HEK293 (cell line): ENCODE results near the gene PHLDB2.
A peak's percentile ranks its signal among the peaks of the same experiment; 100 is the strongest.

Experiments
- CTCF ChIA-PET: fragments of 350-600 bp; formaldehyde crosslinking; extraction: SDS; loops from one replicate; lab custom pipeline; 2021; ENCODE audit warnings: antibody characterized with exemption; lab: Yijun Ruan, JAX
- POLR2A ChIA-PET: fragments of 300-600 bp; formaldehyde crosslinking; extraction: SDS; loops from one replicate; lab custom pipeline; 2020; ENCODE audit warnings: antibody characterized with exemption, inconsistent platforms; lab: Yijun Ruan, JAX
- H3K27ac ChIP-seq: fragments of 200-500 bp; sonication (Bioruptor generic); 2 replicates; pipeline ENCODE4 v1.5.1; 2014; ENCODE audit warnings: low read depth, low read length, control low read depth, inconsistent platforms; ENCODE audit errors: extremely low read depth
- H3K36me3 ChIP-seq, 2 experiments: fragments of 200-500 bp in 1 of 2; sonication (Bioruptor generic) in 1 of 2; 1 replicate in 1 of 2; 2 replicates in 1 of 2; pipeline ENCODE4 v1.5.1; 2014 to 2017; ENCODE audit warnings: inconsistent platforms in 2 of 2, low read length in 2 of 2; ENCODE audit not compliant: control insufficient read depth in 2 of 2, insufficient read depth in 1 of 2
- H3K4me1 ChIP-seq: fragments of 200-500 bp; sonication (Bioruptor generic); 2 replicates; pipeline ENCODE4 v1.5.1; 2014; ENCODE audit warnings: mild to moderate bottlenecking, low read length, inconsistent platforms; ENCODE audit not compliant: control insufficient read depth, insufficient read depth
- H3K4me3 ChIP-seq: 2 replicates; pipeline ENCODE4 v1.5.1; 2011; ENCODE audit warnings: low read depth, mild to moderate bottlenecking, control low read depth, low read length, moderate library complexity
- H3K9me3 ChIP-seq: fragments of 200-500 bp; sonication (Bioruptor generic); 2 replicates; pipeline ENCODE4 v1.5.1; 2014; ENCODE audit warnings: low read depth, low read length, inconsistent platforms; ENCODE audit not compliant: control insufficient read depth, insufficient read depth
- KLF8 ChIP-seq: fragments of 450-650 bp; formaldehyde crosslinking; IDR thresholded peaks from 2 replicates; pipeline ENCODE4 v1.5.1; 2016; ENCODE audit warnings: missing biosample characterization, missing genetic modification characterization
- ZNF138 ChIP-seq: fragments of 450-650 bp; formaldehyde crosslinking; IDR thresholded peaks from 2 replicates; pipeline ENCODE4 v1.5.1; 2016; ENCODE audit warnings: missing biosample characterization, missing genetic modification characterization, borderline replicate concordance
- ZNF223 ChIP-seq: fragments of 450-650 bp; formaldehyde crosslinking; IDR thresholded peaks from 2 replicates; pipeline ENCODE4 v1.5.1; 2016; ENCODE audit warnings: missing biosample characterization, missing genetic modification characterization
- ZNF416 ChIP-seq: fragments of 450-650 bp; formaldehyde crosslinking; IDR thresholded peaks from 2 replicates; pipeline ENCODE4 v1.5.1; 2016; ENCODE audit warnings: missing biosample characterization, missing genetic modification characterization
- ZNF548 ChIP-seq: fragments of 450-650 bp; formaldehyde crosslinking; IDR thresholded peaks from 2 replicates; pipeline ENCODE4 v1.5.1; 2016; ENCODE audit warnings: missing biosample characterization, missing genetic modification characterization
- ZNF560 ChIP-seq: fragments of 450-650 bp; formaldehyde crosslinking; IDR thresholded peaks from 2 replicates; pipeline ENCODE4 v1.5.1; 2017; ENCODE audit warnings: missing biosample characterization, missing genetic modification characterization, borderline replicate concordance
- ZNF600 ChIP-seq: fragments of 450-650 bp; formaldehyde crosslinking; IDR thresholded peaks from 2 replicates; pipeline ENCODE4 v1.5.1; 2016; ENCODE audit warnings: missing biosample characterization, missing genetic modification characterization
- ZNF629 ChIP-seq: fragments of 450-650 bp; formaldehyde crosslinking; IDR thresholded peaks from 2 replicates; pipeline ENCODE4 v1.5.1; 2017; ENCODE audit warnings: missing biosample characterization, missing genetic modification characterization
- ZNF677 ChIP-seq: fragments of 450-650 bp; IDR thresholded peaks from 2 replicates; pipeline ENCODE4 v1.5.0; 2018; ENCODE audit warnings: missing biosample characterization, mild to moderate bottlenecking, missing genetic modification characterization, moderate library complexity
- TF ChIP-seq, protein P1 (sequence below): fragments of 450-650 bp; formaldehyde crosslinking; IDR thresholded peaks from 2 replicates; pipeline ENCODE4 v1.5.0; 2017; ENCODE audit warnings: missing biosample characterization, missing genetic modification characterization, borderline replicate concordance
- TF ChIP-seq, protein P2 (sequence below): fragments of 450-650 bp; formaldehyde crosslinking; IDR thresholded peaks from 2 replicates; pipeline ENCODE4 v1.5.1; 2016; ENCODE audit warnings: missing biosample characterization, missing genetic modification characterization
- TF ChIP-seq, protein P3 (sequence below): sonication (generic); formaldehyde crosslinking; IDR thresholded peaks from 2 replicates; pipeline ENCODE4 v1.8.1; 2022; ENCODE audit warnings: mild to moderate bottlenecking, moderate library complexity, missing genetic modification reagents
- TF ChIP-seq, protein P4 (sequence below): fragments of 450-650 bp; formaldehyde crosslinking; IDR thresholded peaks from 2 replicates; pipeline ENCODE4 v1.5.1; 2016; ENCODE audit warnings: missing biosample characterization, missing genetic modification characterization
- TF ChIP-seq, protein P5 (sequence below): fragments of 450-650 bp; formaldehyde crosslinking; IDR thresholded peaks from 2 replicates; pipeline ENCODE4 v1.5.1; 2017; ENCODE audit warnings: missing biosample characterization, missing genetic modification characterization

The PHLDB2 gene

DNA sequence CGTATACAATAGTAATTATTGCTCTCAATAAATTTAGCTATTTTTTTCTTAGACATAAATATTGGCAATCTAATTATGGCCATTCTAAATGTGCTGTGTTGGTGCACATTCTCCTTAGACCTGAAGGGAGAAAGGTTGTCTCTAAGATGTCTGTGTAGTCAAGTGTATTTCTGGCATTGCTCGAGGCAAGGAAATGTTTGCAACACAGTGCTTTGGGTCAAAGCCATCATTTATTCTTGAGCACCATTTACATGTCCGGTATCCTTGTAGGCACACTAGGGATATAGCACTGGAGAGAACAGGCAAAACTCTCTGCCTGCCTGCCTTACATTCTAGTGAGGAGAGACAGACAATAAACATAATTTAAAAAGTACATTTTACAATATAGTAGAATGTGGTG, 2.6 kb upstream of the PHLDB2 start:
- no peak overlapping the region for H3K4me3 ChIP-seq
- CTCF ChIA-PET: no interaction called here
- H3K4me1 ChIP-seq: no peaks in the 10 kb centered on the region

DNA sequence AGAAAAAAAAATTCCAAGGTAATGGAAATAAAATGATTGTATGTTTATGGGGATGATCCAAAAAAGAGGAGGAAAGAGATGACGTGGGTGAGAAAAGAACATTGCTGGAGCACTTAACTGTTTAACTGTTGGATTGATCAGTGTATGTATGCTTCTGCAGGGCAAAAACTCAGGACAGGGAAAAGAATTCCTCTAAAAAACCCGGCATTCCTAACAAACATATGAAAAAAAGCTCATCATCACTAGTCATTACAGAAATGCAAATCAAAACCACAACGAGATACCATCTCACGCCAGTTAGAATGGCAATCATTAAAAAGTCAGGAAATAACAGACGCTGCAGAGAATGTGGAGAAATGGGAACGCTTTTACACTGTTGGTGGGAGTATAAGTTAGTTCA, 1.6 kb upstream of the PHLDB2 start:
- POLR2A ChIA-PET: interaction anchor here (0.6 kb wide), 1 partner anchor 300 kb away, joined by 3 read pairs; no protein-coding TSS in a partner anchor
- CTCF ChIA-PET: interaction anchor here (0.6 kb wide), 2 partner anchors 14 to 103 kb away, joined by 3 to 4 read pairs; no protein-coding TSS in a partner anchor

More for the DNA sequence above, 2.6 kb upstream of the PHLDB2 start:
- no peak overlapping the region for H3K27ac ChIP-seq
- no peaks in the 10 kb centered on the region for H3K9me3 ChIP-seq
- TF ChIP-seq, protein P1, sequence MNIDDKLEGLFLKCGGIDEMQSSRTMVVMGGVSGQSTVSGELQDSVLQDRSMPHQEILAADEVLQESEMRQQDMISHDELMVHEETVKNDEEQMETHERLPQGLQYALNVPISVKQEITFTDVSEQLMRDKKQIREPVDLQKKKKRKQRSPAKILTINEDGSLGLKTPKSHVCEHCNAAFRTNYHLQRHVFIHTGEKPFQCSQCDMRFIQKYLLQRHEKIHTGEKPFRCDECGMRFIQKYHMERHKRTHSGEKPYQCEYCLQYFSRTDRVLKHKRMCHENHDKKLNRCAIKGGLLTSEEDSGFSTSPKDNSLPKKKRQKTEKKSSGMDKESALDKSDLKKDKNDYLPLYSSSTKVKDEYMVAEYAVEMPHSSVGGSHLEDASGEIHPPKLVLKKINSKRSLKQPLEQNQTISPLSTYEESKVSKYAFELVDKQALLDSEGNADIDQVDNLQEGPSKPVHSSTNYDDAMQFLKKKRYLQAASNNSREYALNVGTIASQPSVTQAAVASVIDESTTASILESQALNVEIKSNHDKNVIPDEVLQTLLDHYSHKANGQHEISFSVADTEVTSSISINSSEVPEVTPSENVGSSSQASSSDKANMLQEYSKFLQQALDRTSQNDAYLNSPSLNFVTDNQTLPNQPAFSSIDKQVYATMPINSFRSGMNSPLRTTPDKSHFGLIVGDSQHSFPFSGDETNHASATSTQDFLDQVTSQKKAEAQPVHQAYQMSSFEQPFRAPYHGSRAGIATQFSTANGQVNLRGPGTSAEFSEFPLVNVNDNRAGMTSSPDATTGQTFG (tag by site-specific recombination): no peak
- TF ChIP-seq ZNF560 (tag by site-specific recombination): no peak
- TF ChIP-seq, protein P2, sequence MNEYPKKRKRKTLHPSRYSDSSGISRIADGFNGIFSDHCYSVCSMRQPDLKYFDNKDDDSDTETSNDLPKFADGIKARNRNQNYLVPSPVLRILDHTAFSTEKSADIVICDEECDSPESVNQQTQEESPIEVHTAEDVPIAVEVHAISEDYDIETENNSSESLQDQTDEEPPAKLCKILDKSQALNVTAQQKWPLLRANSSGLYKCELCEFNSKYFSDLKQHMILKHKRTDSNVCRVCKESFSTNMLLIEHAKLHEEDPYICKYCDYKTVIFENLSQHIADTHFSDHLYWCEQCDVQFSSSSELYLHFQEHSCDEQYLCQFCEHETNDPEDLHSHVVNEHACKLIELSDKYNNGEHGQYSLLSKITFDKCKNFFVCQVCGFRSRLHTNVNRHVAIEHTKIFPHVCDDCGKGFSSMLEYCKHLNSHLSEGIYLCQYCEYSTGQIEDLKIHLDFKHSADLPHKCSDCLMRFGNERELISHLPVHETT (tag by site-specific recombination): no peak
- TF ChIP-seq ZNF138 (tag by site-specific recombination): no peak
- TF ChIP-seq KLF8 (tag by site-specific recombination): no peak
- no peak for TF ChIP-seq ZNF416 (tag by site-specific recombination)
- TF ChIP-seq ZNF223 (tag by site-specific recombination): no peak
- no peaks in the 10 kb centered on the region for H3K36me3 ChIP-seq
- POLR2A ChIA-PET: no interaction called here

DNA sequence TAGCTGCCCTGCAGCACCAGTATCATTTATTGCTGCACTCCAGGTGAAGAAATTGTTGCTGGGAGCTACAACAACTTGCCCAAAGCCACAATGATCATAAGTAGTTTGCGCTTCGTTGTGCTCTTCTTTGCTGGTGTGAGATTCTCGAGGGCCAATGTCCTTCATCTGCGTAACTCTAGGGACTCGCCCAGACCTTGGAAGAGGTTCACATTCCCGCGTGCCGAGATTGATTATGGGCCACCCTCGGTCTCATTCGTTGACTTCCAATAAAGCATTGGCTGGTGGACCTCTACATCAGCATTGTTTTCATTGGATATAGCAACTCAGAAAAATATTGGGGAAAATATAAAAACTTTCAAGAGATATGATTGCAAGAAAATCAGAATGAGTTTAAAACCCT, 423 bp upstream of the PHLDB2 start:
- H3K4me1 ChIP-seq: peaks cover 5% of the 10 kb centered on the region
- TF ChIP-seq ZNF629 (no peak), ZNF548 (tag by site-specific recombination) (no peak)
- no peak overlapping the region for H3K27ac ChIP-seq
- no peaks in the 10 kb centered on the region for H3K9me3 ChIP-seq
- no peaks in the 10 kb centered on the region for H3K36me3 ChIP-seq
- CTCF ChIA-PET: interaction anchor here (0.6 to 1.2 kb wide), 5 partner anchors 96 to 155 kb away, joined by 3 to 6 read pairs (median 3); no protein-coding TSS in a partner anchor
- POLR2A ChIA-PET: interaction anchor here (0.8 to 3.0 kb wide), 2 partner anchors 56 to 123 kb away, joined by 4 to 16 read pairs; no protein-coding TSS in a partner anchor
- H3K4me3 ChIP-seq: peak overlapping the region; percentile 92

More for the DNA sequence above, 1.6 kb upstream of the PHLDB2 start:
- no peaks in the 10 kb centered on the region for H3K36me3 ChIP-seq
- H3K4me3 ChIP-seq: no peak overlapping the region
- no peak overlapping the region for H3K27ac ChIP-seq
- no peaks in the 10 kb centered on the region for H3K9me3 ChIP-seq
- TF ChIP-seq, protein P3, sequence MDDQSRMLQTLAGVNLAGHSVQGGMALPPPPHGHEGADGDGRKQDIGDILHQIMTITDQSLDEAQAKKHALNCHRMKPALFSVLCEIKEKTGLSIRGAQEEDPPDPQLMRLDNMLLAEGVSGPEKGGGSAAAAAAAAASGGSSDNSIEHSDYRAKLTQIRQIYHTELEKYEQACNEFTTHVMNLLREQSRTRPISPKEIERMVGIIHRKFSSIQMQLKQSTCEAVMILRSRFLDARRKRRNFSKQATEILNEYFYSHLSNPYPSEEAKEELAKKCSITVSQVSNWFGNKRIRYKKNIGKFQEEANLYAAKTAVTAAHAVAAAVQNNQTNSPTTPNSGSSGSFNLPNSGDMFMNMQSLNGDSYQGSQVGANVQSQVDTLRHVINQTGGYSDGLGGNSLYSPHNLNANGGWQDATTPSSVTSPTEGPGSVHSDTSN (CRISPR knock-in tag): no peak
- TF ChIP-seq ZNF677 (tag by site-specific recombination) (no peak), ZNF600 (tag by site-specific recombination) (no peak)
- TF ChIP-seq, protein P4, sequence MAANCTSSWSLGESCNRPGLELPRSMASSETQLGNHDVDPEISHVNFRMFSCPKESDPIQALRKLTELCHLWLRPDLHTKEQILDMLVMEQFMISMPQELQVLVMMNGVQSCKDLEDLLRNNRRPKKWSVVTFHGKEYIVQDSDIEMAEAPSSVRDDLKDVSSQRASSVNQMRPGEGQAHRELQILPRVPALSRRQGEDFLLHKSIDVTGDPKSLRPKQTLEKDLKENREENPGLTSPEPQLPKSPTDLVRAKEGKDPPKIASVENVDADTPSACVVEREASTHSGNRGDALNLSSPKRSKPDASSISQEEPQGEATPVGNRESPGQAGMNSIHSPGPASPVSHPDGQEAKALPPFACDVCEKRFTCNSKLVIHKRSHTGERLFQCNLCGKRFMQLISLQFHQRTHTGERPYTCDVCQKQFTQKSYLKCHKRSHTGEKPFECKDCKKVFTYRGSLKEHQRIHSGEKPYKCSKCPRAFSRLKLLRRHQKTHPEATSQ (tag by site-specific recombination): no peak
- TF ChIP-seq, protein P5, sequence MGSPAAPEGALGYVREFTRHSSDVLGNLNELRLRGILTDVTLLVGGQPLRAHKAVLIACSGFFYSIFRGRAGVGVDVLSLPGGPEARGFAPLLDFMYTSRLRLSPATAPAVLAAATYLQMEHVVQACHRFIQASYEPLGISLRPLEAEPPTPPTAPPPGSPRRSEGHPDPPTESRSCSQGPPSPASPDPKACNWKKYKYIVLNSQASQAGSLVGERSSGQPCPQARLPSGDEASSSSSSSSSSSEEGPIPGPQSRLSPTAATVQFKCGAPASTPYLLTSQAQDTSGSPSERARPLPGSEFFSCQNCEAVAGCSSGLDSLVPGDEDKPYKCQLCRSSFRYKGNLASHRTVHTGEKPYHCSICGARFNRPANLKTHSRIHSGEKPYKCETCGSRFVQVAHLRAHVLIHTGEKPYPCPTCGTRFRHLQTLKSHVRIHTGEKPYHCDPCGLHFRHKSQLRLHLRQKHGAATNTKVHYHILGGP (tag by site-specific recombination): no peak
- TF ChIP-seq, all 188 proteins: peak for 0
- H3K4me1 ChIP-seq: no peaks in the 10 kb centered on the region; the same call in 1 of the 2 replicates
